A673 (cell line): ENCODE measurements around the gene TMEM144. TPM values are rescaled to one million over a fixed set of nuclear protein-coding genes. Genes with fewer than 3 reads are reported as not detected.

Experiments
- BruUV-seq: library from RNA; stranded (reverse); fragments of 400-500 nt; replicated peaks from 2 replicates; lab custom pipeline; 2021; lab: Mats Ljungman, UMichigan
- CTCF ChIA-PET: fragments of 300-600 bp; sonication (Branson Sonifier 250); formaldehyde crosslinking; loops from one replicate; lab custom pipeline; 2022; ENCODE audit warnings: antibody characterized with exemption; lab: Charles Lee
- POLR2A ChIA-PET: fragments of 300-600 bp; sonication (Branson Sonifier 250); formaldehyde crosslinking; loops from one replicate; lab custom pipeline; 2022; ENCODE audit warnings: antibody characterized with exemption; ENCODE audit not compliant: low non-redundant PET; lab: Charles Lee
- DNase-seq: peaks from one replicate; pipeline ENCODE4 v3.0.0-alpha.2; 2015; ENCODE audit warnings: low spot score
- H3K27ac ChIP-seq: fragments of 200-600 bp; sonication (generic); 2 replicates; pipeline ENCODE4 v1.5.1; 2016; ENCODE audit warnings: mixed run types, low read depth, mild to moderate bottlenecking, mixed read lengths, antibody characterized with exemption, low read length; ENCODE audit not compliant: poor library complexity, severe bottlenecking
- H3K27me3 ChIP-seq: fragments of 200-600 bp; sonication (generic); replicated peaks from 2 replicates; pipeline ENCODE4 v1.6.1; 2017; ENCODE audit warnings: mixed run types, low read depth, mild to moderate bottlenecking, mixed read lengths, antibody characterized with exemption, low read length; ENCODE audit not compliant: insufficient read depth, poor library complexity
- H3K36me3 ChIP-seq: fragments of 200-600 bp; sonication (generic); 2 replicates; pipeline ENCODE4 v1.6.1; 2016; ENCODE audit warnings: mixed run types, mild to moderate bottlenecking, mixed read lengths, antibody characterized with exemption, low read length; ENCODE audit not compliant: insufficient read depth, poor library complexity, severe bottlenecking
- H3K4me1 ChIP-seq: fragments of 200-600 bp; sonication (generic); 2 replicates; pipeline ENCODE4 v1.6.1; 2017; ENCODE audit warnings: mixed run types, mild to moderate bottlenecking, mixed read lengths, antibody characterized with exemption, low read length; ENCODE audit not compliant: insufficient read depth, poor library complexity, severe bottlenecking
- H3K4me3 ChIP-seq: fragments of 200-600 bp; sonication (generic); 2 replicates; pipeline ENCODE4 v1.5.1; 2016; ENCODE audit warnings: low read depth, mixed run types, mild to moderate bottlenecking, mixed read lengths, low read length; ENCODE audit not compliant: poor library complexity, severe bottlenecking
- H3K9me3 ChIP-seq: fragments of 200-600 bp; sonication (generic); 2 replicates; pipeline ENCODE4 v1.6.1; 2016; ENCODE audit warnings: mixed run types, low read depth, mild to moderate bottlenecking, mixed read lengths, antibody characterized with exemption, low read length; ENCODE audit not compliant: poor library complexity, severe bottlenecking
- CTCF ChIP-seq: fragments of 300-800, 200-600 bp; sonication (generic); conservative IDR thresholded peaks from 2 replicates; pipeline ENCODE4 v1.5.1; 2017; ENCODE audit warnings: low read depth, mild to moderate bottlenecking, antibody characterized with exemption, low read length, moderate library complexity, mixed read lengths
- EZH2 ChIP-seq: fragments of 200-600 bp; sonication (generic); IDR thresholded peaks from 2 replicates; pipeline ENCODE4 v1.6.1; 2017; ENCODE audit warnings: borderline replicate concordance, low read depth, mild to moderate bottlenecking, mixed read lengths, antibody characterized with exemption, low read length; ENCODE audit not compliant: poor library complexity, severe bottlenecking
- intact Hi-C: fragments of 100-400 bp; cut with micrococcal nuclease; formaldehyde crosslinking; loops from one replicate; pipeline ENCODE4 v1.10.0; 2022; ENCODE audit not compliant: unreplicated experiment
- total RNA-seq: library from RNA; stranded (reverse); gene quantifications from 2 replicates; pipeline ENCODE4 v1.2.3, GENCODE V29; 2021

Gene TMEM144
- total RNA-seq, 1 experiment from 2014 or later: 4.0 TPM

GRCh38 chr4:158243071-158243470, 32.8 kb downstream of the TMEM144 start:
- Histone ChIP-seq H3K36me3 (no peaks in the 10 kb centered on the region), H3K27ac (no peak overlapping the region), H3K4me1 (no peaks in the 10 kb centered on the region), H3K9me3 (no peaks in the 10 kb centered on the region), H3K4me3 (no peak overlapping the region), H3K27me3 (no peaks in the 10 kb centered on the region)
- CTCF ChIA-PET: no interaction called here
- TF ChIP-seq EZH2 (no peak), CTCF (no peak)
- intact Hi-C loops: no loop called here
- no peak for DNase-seq
- POLR2A ChIA-PET: interaction anchor here (0.7 kb wide), 1 partner anchor 1522 kb away, joined by 3 read pairs; no protein-coding TSS in a partner anchor
- no TSS peak for BruUV-seq

DNA sequence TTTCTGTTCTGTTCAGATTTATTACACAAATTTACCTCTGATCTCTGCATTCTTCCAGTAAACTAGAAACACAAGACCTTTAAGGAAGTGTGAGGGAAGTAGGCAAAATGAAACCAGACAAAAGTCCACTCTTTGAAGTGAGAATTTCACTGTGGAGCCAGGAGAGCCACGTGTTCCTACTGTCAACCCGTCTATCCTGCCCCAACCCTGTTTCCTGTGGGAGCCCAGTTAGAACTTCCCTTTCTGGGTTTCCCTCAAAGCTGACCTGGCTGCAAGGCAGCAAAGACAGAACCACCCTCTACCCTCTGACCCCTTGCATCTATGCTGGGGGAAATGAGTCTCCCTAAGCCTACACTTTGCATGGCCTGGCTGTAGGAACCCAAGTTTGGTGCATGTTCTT, 40.0 kb downstream of the TMEM144 start:
- BruUV-seq: no TSS peak
- no peak for TF ChIP-seq CTCF
- TF ChIP-seq EZH2: no peak
- H3K27ac ChIP-seq: no peak overlapping the region
- no peak overlapping the region for H3K4me3 ChIP-seq
- POLR2A ChIA-PET: no interaction called here
- H3K4me1 ChIP-seq: no peaks in the 10 kb centered on the region
- no peak for DNase-seq
- CTCF ChIA-PET: no interaction called here
- intact Hi-C loops: loop anchor here (5.0 to 10.0 kb wide), 2 partner anchors 952 to 1354 kb away; no protein-coding TSS in a partner anchor
- no peaks in the 10 kb centered on the region for H3K9me3 ChIP-seq
- no peaks in the 10 kb centered on the region for H3K36me3 ChIP-seq
- H3K27me3 ChIP-seq: no peaks in the 10 kb centered on the region

- no peak for TF ChIP-seq EZH2
- peak; percentile 86 for TF ChIP-seq CTCF
- Histone ChIP-seq H3K36me3 (no peaks in the 10 kb centered on the region), H3K9me3 (no peaks in the 10 kb centered on the region), H3K4me3 (no peak overlapping the region), H3K27ac (no peak overlapping the region), H3K4me1 (no peaks in the 10 kb centered on the region), H3K27me3 (no peaks in the 10 kb centered on the region)
- CTCF ChIA-PET: no interaction called here
- DNase-seq: peak; percentile 87
- no TSS peak for BruUV-seq
- POLR2A ChIA-PET: interaction anchor here (0.6 kb wide), 1 partner anchor 408 kb away, joined by 5 read pairs; no protein-coding TSS in a partner anchor
- intact Hi-C loops: loop anchor here (5.0 to 10.0 kb wide), 2 partner anchors 949 to 1351 kb away; no protein-coding TSS in a partner anchor
Measured at GRCh38 chr4:158253350-158253980, 43.2 kb downstream of the TMEM144 start.
